ENCODE data around the gene LRP8.
A peak's percentile ranks its signal among the peaks of the same experiment; 100 is the strongest.

LRP8 gene

GRCh38 chr1:53254011-53254640 lies 73.7 kb downstream of the LRP8 start:
- Histone ChIP-seq H4K8ac (ENCODE audit: low read depth, low read length) (no peak overlapping the region), H3K4ac (ENCODE audit: low read depth, low read length) (no peak overlapping the region), H3K4me3 (ENCODE audit: low read depth, low read length) (no peak overlapping the region), H3K27ac (ENCODE audit: low read depth, low read length) (no peak overlapping the region), H3K9me3 (ENCODE audit: insufficient read depth, low read depth, low read length) (no peaks in the 10 kb centered on the region), H3K36me3 (ENCODE audit: control insufficient read depth in 1 of 2, insufficient read depth in 2 of 2, low read length in 2 of 2) (no peaks in the 10 kb centered on the region), H3K14ac (ENCODE audit: low read length) (no peak overlapping the region), H4K91ac (ENCODE audit: low read depth, low read length) (no peak overlapping the region), H3K79me1 (ENCODE audit: low read length) (no peaks in the 10 kb centered on the region), H2BK5ac (ENCODE audit: low read depth, low read length, poor library complexity) (no peak overlapping the region), H3K9ac (ENCODE audit: low read length) (no peak overlapping the region), H3K23ac (ENCODE audit: low read length) (no peak overlapping the region), H3K4me2 (ENCODE audit: low read length) (no peak overlapping the region), H3K18ac (ENCODE audit: low read length) (no peak overlapping the region), H4K12ac (ENCODE audit: low read depth, low read length) (no peak overlapping the region), H2BK12ac (ENCODE audit: low read length) (no peak overlapping the region), H2AFZ (ENCODE audit: insufficient read depth, low read length, poor library complexity) (no peak overlapping the region), H2AK5ac (ENCODE audit: low read length) (no peak overlapping the region), H3K79me2 (ENCODE audit: control insufficient read depth, insufficient read depth, low read length, poor library complexity) (no peaks in the 10 kb centered on the region), H3K27me3 (ENCODE audit: insufficient read depth, low read length) (no peaks in the 10 kb centered on the region), H2BK120ac (ENCODE audit: insufficient read depth, low read length, poor library complexity) (no peak overlapping the region), H3K4me1 (ENCODE audit: control insufficient read depth in 1 of 2, insufficient read depth in 2 of 2, low read length in 2 of 2) (peaks cover 0 to 8% of the 10 kb centered on the region in 2 experiments)
- no CpG with 5 or more reads among the region's 4 CpGs for WGBS (ENCODE audit: extremely low coverage, insufficient coverage, insufficient read length)
- DNase-seq: peak; percentile 18 to 70

- no peak overlapping the region for H3K9ac ChIP-seq (ENCODE audit: low read length)
- no peak overlapping the region for H2BK5ac ChIP-seq (ENCODE audit: low read depth, low read length, poor library complexity)
- no peak overlapping the region for H2AFZ ChIP-seq (ENCODE audit: insufficient read depth, low read length, poor library complexity)
- H3K23ac ChIP-seq (ENCODE audit: low read length): no peak overlapping the region
- H3K4ac ChIP-seq (ENCODE audit: low read depth, low read length): no peak overlapping the region
- no peak overlapping the region for H4K12ac ChIP-seq (ENCODE audit: low read depth, low read length)
- H3K18ac ChIP-seq (ENCODE audit: low read length): no peak overlapping the region
- H3K79me1 ChIP-seq (ENCODE audit: low read length): no peaks in the 10 kb centered on the region
- no peak overlapping the region for H2AK5ac ChIP-seq (ENCODE audit: low read length)
- H3K4me2 ChIP-seq (ENCODE audit: low read length): no peak overlapping the region
- peaks cover 0 to 2% of the 10 kb centered on the region in 2 experiments for H3K4me1 ChIP-seq (ENCODE audit: control insufficient read depth in 1 of 2, insufficient read depth in 2 of 2, low read length in 2 of 2)
- no peaks in the 10 kb centered on the region for H3K79me2 ChIP-seq (ENCODE audit: control insufficient read depth, insufficient read depth, low read length, poor library complexity)
- no peak overlapping the region for H3K4me3 ChIP-seq (ENCODE audit: low read depth, low read length)
- H4K91ac ChIP-seq (ENCODE audit: low read depth, low read length): no peak overlapping the region
- no peak overlapping the region for H2BK12ac ChIP-seq (ENCODE audit: low read length)
- DNase-seq: no peak
- WGBS (ENCODE audit: extremely low coverage, insufficient coverage, insufficient read length): 97% methylated on average over 4 of the region's 4 CpGs
- no peaks in the 10 kb centered on the region for H3K27me3 ChIP-seq (ENCODE audit: insufficient read depth, low read length)
- H3K36me3 ChIP-seq (ENCODE audit: control insufficient read depth in 1 of 2, insufficient read depth in 2 of 2, low read length in 2 of 2): no peaks in the 10 kb centered on the region
- no peak overlapping the region for H3K14ac ChIP-seq (ENCODE audit: low read length)
- no peak overlapping the region for H3K27ac ChIP-seq (ENCODE audit: low read depth, low read length)
- H2BK120ac ChIP-seq (ENCODE audit: insufficient read depth, low read length, poor library complexity): no peak overlapping the region
- no peak overlapping the region for H4K8ac ChIP-seq (ENCODE audit: low read depth, low read length)
- no peaks in the 10 kb centered on the region for H3K9me3 ChIP-seq (ENCODE audit: insufficient read depth, low read depth, low read length)
Measured at GRCh38 chr1:53250325-53250724, 77.5 kb downstream of the LRP8 start.

- WGBS (ENCODE audit: extremely low coverage, insufficient coverage, insufficient read length): no CpG with 5 or more reads among the region's 3 CpGs
- Histone ChIP-seq H3K4me3 (ENCODE audit: low read depth, low read length) (no peak overlapping the region), H2AFZ (ENCODE audit: insufficient read depth, low read length, poor library complexity) (no peak overlapping the region)
Measured at GRCh38 chr1:53249706-53250105, 78.2 kb downstream of the LRP8 start.

GRCh38 chr1:53246261-53247134 lies 81.4 kb downstream of the LRP8 start:
- Histone ChIP-seq H4K91ac (ENCODE audit: low read depth, low read length) (no peak overlapping the region), H4K8ac (ENCODE audit: low read depth, low read length) (no peak overlapping the region), H3K4ac (ENCODE audit: low read depth, low read length) (no peak overlapping the region), H2BK120ac (ENCODE audit: insufficient read depth, low read length, poor library complexity) (no peak overlapping the region), H2AFZ (ENCODE audit: insufficient read depth, low read length, poor library complexity) (no peak overlapping the region), H3K9ac (ENCODE audit: low read length) (no peak overlapping the region), H3K9me3 (ENCODE audit: insufficient read depth, low read depth, low read length) (no peaks in the 10 kb centered on the region), H3K36me3 (ENCODE audit: control insufficient read depth in 1 of 2, insufficient read depth in 2 of 2, low read length in 2 of 2) (no peaks in the 10 kb centered on the region), H2BK12ac (ENCODE audit: low read length) (no peak overlapping the region), H3K4me3 (ENCODE audit: low read depth, low read length) (no peak overlapping the region), H2AK5ac (ENCODE audit: low read length) (no peak overlapping the region), H3K23ac (ENCODE audit: low read length) (no peak overlapping the region), H3K27me3 (ENCODE audit: insufficient read depth, low read length) (no peaks in the 10 kb centered on the region), H3K14ac (ENCODE audit: low read length) (no peak overlapping the region), H4K12ac (ENCODE audit: low read depth, low read length) (no peak overlapping the region), H3K4me1 (ENCODE audit: control insufficient read depth in 1 of 2, insufficient read depth in 2 of 2, low read length in 2 of 2) (no peaks in the 10 kb centered on the region), H3K27ac (ENCODE audit: low read depth, low read length) (no peak overlapping the region), H2BK5ac (ENCODE audit: low read depth, low read length, poor library complexity) (no peak overlapping the region), H3K18ac (ENCODE audit: low read length) (no peak overlapping the region), H3K79me1 (ENCODE audit: low read length) (no peaks in the 10 kb centered on the region), H3K79me2 (ENCODE audit: control insufficient read depth, insufficient read depth, low read length, poor library complexity) (no peaks in the 10 kb centered on the region), H3K4me2 (ENCODE audit: low read length) (no peak overlapping the region)
- 100% methylated on average over 1 of the region's 4 CpGs for WGBS (ENCODE audit: extremely low coverage, insufficient coverage, insufficient read length)
- no peak for DNase-seq

More at GRCh38 chr1:53249706-53250105, 78.2 kb downstream of the LRP8 start:
- Histone ChIP-seq H3K23ac (ENCODE audit: low read length) (no peak overlapping the region), H3K4ac (ENCODE audit: low read depth, low read length) (no peak overlapping the region), H3K27ac (ENCODE audit: low read depth, low read length) (no peak overlapping the region), H2BK120ac (ENCODE audit: insufficient read depth, low read length, poor library complexity) (no peak overlapping the region), H4K8ac (ENCODE audit: low read depth, low read length) (no peak overlapping the region), H3K18ac (ENCODE audit: low read length) (no peak overlapping the region), H3K9me3 (ENCODE audit: insufficient read depth, low read depth, low read length) (no peaks in the 10 kb centered on the region), H3K4me1 (ENCODE audit: control insufficient read depth in 1 of 2, insufficient read depth in 2 of 2, low read length in 2 of 2) (peaks cover 0 to 2% of the 10 kb centered on the region in 2 experiments), H2BK12ac (ENCODE audit: low read length) (no peak overlapping the region), H3K79me1 (ENCODE audit: low read length) (no peaks in the 10 kb centered on the region), H3K4me2 (ENCODE audit: low read length) (no peak overlapping the region), H3K79me2 (ENCODE audit: control insufficient read depth, insufficient read depth, low read length, poor library complexity) (no peaks in the 10 kb centered on the region), H3K27me3 (ENCODE audit: insufficient read depth, low read length) (no peaks in the 10 kb centered on the region), H2BK5ac (ENCODE audit: low read depth, low read length, poor library complexity) (no peak overlapping the region), H3K9ac (ENCODE audit: low read length) (no peak overlapping the region), H4K12ac (ENCODE audit: low read depth, low read length) (no peak overlapping the region), H3K36me3 (ENCODE audit: control insufficient read depth in 1 of 2, insufficient read depth in 2 of 2, low read length in 2 of 2) (no peaks in the 10 kb centered on the region), H3K14ac (ENCODE audit: low read length) (no peak overlapping the region), H4K91ac (ENCODE audit: low read depth, low read length) (no peak overlapping the region), H2AK5ac (ENCODE audit: low read length) (no peak overlapping the region)
- no peak for DNase-seq
